Loucy (cell line): Measurements from ENCODE around the gene LRG1.

Source experiments
- H2AFZ ChIP-seq: fragments of 200-600 bp; sonication (generic); 2 replicates; pipeline ENCODE4 v1.6.0; 2016; ENCODE audit warnings: antibody characterized with exemption, mild to moderate bottlenecking, low read length, moderate library complexity
- H3F3A ChIP-seq: fragments of 200-600 bp; 2 replicates; pipeline ENCODE4 v1.6.0; 2016; ENCODE audit warnings: antibody characterized with exemption, low read depth, mild to moderate bottlenecking
- H3K27me3 ChIP-seq: fragments of 200-600 bp; sonication (generic); 2 replicates; pipeline ENCODE4 v1.6.1; 2014; ENCODE audit warnings: low read length, mild to moderate bottlenecking; ENCODE audit not compliant: insufficient read depth, poor library complexity, severe bottlenecking
- H3K36me3 ChIP-seq: fragments of 200-600 bp; sonication (generic); 2 replicates; pipeline ENCODE4 v1.6.1; 2016; ENCODE audit warnings: low read length; ENCODE audit not compliant: insufficient read depth
- H3K4me1 ChIP-seq: fragments of 200-600 bp; sonication (generic); 2 replicates; pipeline ENCODE4 v1.5.1; 2014; ENCODE audit warnings: low read length, mild to moderate bottlenecking; ENCODE audit not compliant: insufficient read depth, poor library complexity, severe bottlenecking
- H3K4me2 ChIP-seq: fragments of 200-600 bp; sonication (generic); 2 replicates; pipeline ENCODE4 v1.6.0; 2014; ENCODE audit warnings: antibody characterized with exemption, low read length, low read depth, mild to moderate bottlenecking; ENCODE audit not compliant: poor library complexity, severe bottlenecking
- H3K4me3 ChIP-seq: fragments of 200-600 bp; sonication (generic); 2 replicates; pipeline ENCODE4 v1.5.1; 2014; ENCODE audit warnings: low read length, mild to moderate bottlenecking, mixed read lengths; ENCODE audit not compliant: poor library complexity, severe bottlenecking
- H3K79me2 ChIP-seq: fragments of 200-600 bp; sonication (generic); 2 replicates; pipeline ENCODE4 v1.6.1; 2014; ENCODE audit warnings: low read length; ENCODE audit not compliant: insufficient read depth
- H3K9ac ChIP-seq: fragments of 200-600 bp; sonication (generic); 2 replicates; pipeline ENCODE4 v1.6.0; 2014; ENCODE audit warnings: mild to moderate bottlenecking, low read depth, low read length, moderate library complexity; ENCODE audit not compliant: poor library complexity, severe bottlenecking
- H3K9me2 ChIP-seq: fragments of 200-600 bp; sonication (generic); replicated peaks from 2 replicates; pipeline ENCODE4 v1.6.1; 2016; ENCODE audit warnings: low read depth, low read length, mixed read lengths
- H3K9me3 ChIP-seq: fragments of 200-600 bp; sonication (generic); 2 replicates; pipeline ENCODE4 v1.6.1; 2014; ENCODE audit warnings: mild to moderate bottlenecking, antibody characterized with exemption, low read length, low read depth; ENCODE audit not compliant: insufficient read depth
- H4K20me1 ChIP-seq: fragments of 200-600 bp; sonication (generic); 2 replicates; pipeline ENCODE4 v1.6.0; 2014; ENCODE audit warnings: antibody characterized with exemption, low read length, mild to moderate bottlenecking; ENCODE audit not compliant: insufficient read depth, poor library complexity, severe bottlenecking
- EZH2phosphoT487 ChIP-seq: fragments of 200-600 bp; IDR thresholded peaks from 2 replicates; pipeline ENCODE4 v1.6.1; 2018; ENCODE audit warnings: antibody characterized with exemption, mild to moderate bottlenecking, moderate library complexity, borderline replicate concordance
- TF ChIP-seq, protein P1 (sequence below): fragments of 200-600 bp; sonication (generic); conservative IDR thresholded peaks from 2 replicates; pipeline ENCODE4 v1.5.1; 2014; ENCODE audit warnings: mild to moderate bottlenecking, antibody characterized with exemption, low read length

Gene LRG1

DNA sequence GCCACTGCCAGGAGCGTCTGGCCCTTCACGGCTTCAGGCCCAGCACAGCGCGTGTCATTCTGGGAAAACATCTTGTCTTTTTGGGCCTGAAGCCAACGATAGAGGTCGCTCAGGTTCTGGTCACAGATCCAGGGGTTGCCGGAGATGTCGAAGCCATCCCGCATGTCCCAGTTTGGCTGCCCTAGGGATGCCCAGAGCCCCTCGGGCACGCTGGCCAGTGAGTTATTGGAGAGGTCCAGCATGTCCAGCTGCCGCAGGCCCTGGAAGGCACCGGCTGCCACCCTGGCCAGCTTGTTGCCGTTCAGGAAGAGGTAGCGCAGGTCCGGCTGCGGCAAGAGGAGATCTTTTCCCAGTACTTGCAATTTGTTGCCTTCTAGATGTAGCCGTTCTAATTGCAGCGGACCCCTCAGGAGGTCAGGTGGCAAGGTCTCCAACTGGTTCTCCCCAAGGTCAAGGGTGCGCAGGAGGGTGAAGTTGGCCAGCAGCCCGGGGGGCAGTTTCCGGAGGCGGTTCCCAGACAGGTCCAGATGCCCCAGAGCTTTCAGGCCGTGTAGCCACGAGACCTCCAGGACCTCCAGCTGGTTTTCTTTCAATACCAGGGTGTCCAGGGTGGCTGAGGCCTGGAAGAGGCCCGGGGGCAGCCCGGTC is 1.8 kb downstream of the LRG1 start:
- Histone ChIP-seq H3K36me3 (no peaks in the 10 kb centered on the region), H4K20me1 (no peaks in the 10 kb centered on the region), H3K4me2 (no peak overlapping the region), H3K9me2 (no peaks in the 10 kb centered on the region), H3K79me2 (no peaks in the 10 kb centered on the region), H2AFZ (no peak overlapping the region), H3K4me1 (peaks cover 10% of the 10 kb centered on the region), H3K9me3 (0 out of 2 replicates have a peak, but pooled peaks cover 3% of the 10 kb centered on the region), H3K9ac (no peak overlapping the region), H3K27me3 (no peaks in the 10 kb centered on the region), H3K4me3 (no peak overlapping the region), H3F3A (no peaks in the 10 kb centered on the region)
- no peak for TF ChIP-seq EZH2phosphoT487
- TF ChIP-seq, protein P1, sequence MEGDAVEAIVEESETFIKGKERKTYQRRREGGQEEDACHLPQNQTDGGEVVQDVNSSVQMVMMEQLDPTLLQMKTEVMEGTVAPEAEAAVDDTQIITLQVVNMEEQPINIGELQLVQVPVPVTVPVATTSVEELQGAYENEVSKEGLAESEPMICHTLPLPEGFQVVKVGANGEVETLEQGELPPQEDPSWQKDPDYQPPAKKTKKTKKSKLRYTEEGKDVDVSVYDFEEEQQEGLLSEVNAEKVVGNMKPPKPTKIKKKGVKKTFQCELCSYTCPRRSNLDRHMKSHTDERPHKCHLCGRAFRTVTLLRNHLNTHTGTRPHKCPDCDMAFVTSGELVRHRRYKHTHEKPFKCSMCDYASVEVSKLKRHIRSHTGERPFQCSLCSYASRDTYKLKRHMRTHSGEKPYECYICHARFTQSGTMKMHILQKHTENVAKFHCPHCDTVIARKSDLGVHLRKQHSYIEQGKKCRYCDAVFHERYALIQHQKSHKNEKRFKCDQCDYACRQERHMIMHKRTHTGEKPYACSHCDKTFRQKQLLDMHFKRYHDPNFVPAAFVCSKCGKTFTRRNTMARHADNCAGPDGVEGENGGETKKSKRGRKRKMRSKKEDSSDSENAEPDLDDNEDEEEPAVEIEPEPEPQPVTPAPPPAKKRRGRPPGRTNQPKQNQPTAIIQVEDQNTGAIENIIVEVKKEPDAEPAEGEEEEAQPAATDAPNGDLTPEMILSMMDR, result no peak

DNA sequence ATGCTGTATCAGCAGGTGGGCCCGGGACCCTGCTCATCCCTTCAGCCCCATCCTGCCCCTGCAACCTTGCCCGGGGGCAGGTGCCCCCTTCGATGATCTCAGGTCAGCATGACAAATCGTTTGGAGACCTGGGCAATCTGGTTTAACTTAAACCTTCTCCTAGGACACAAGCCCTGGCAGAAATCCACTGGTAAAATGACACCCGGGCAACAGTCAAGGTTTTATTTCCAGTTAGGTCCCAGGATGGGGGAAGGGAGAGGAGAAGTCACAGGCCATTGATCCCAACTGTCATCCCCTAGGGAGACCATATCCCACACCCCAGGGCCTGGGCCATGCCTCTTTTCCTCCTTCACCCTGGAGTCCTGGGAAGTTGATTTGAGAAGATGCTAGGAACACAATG is 3.0 kb downstream of the LRG1 start:
- Histone ChIP-seq H3K4me3 (no peak overlapping the region), H3F3A (no peaks in the 10 kb centered on the region), H3K36me3 (no peaks in the 10 kb centered on the region), H3K27me3 (no peaks in the 10 kb centered on the region), H3K9me3 (0 out of 2 replicates have a peak, but pooled peaks cover 3% of the 10 kb centered on the region), H3K4me2 (no peak overlapping the region), H4K20me1 (no peaks in the 10 kb centered on the region), H2AFZ (no peak overlapping the region), H3K9me2 (no peaks in the 10 kb centered on the region), H3K79me2 (no peaks in the 10 kb centered on the region), H3K9ac (no peak overlapping the region), H3K4me1 (peaks cover 10% of the 10 kb centered on the region)
- TF ChIP-seq EZH2phosphoT487, result no peak
- TF ChIP-seq, protein P1, result no peak

DNA sequence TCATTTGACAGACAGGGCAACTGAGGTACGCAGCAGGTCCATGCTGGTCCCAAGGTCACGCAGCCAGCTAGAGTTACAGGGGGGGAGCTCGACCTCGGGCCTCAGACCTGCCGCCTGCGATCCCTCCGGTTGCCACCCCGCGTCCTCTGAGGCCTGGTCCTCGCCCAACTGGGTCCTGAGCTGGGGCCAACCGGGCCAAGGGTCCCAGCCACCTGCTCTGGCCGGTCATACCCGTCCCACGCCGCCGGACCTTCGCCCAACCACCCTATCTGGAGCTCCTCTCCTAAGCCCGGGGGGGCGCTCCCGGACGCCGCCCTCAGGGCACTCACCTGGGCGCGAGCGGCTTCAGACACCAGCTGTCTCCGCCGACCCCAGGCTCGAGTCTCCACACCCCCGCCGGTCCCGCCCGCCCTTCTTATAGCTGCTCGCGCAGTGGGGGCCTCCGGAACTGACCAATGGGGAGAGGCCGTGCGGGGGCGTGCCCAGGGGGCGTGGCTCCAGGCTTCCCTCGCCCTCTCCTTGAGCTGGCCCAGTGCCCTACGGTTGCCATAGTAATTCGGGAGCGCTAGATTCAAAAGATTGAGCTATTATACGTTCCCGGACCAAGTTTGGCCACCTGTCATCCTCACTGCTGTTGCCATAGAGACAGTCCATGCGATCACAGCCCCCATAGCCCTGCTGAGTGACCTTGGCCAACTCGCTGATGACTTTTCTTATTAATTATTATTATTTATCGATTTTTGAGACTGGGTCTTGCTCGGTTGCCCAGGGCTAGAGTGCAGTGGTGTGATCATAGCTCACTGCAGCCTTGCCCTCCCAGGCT is 4.8 kb downstream of the LRG1 start, which contains the start of gene PLIN5:
PLIN5 (minus strand) TSS at position 389 of the 823 bp plus-strand sequence. CDS start 1,150 bp downstream, outside the sequence.
- Histone ChIP-seq H3K9me2 (no peaks in the 10 kb centered on the region), H4K20me1 (no peaks in the 10 kb centered on the region), H3K79me2 (no peaks in the 10 kb centered on the region), H2AFZ (no peak within 1 kb of the TSS), H3K36me3 (no peaks in the 10 kb centered on the region), H3K9me3 (no peaks in the 10 kb centered on the region), H3K27me3 (no peaks in the 10 kb centered on the region), H3K4me3 (no peak within 1 kb of the TSS), H3F3A (no peaks in the 10 kb centered on the region), H3K4me2 (no peak within 1 kb of the TSS), H3K9ac (no peak within 1 kb of the TSS), H3K4me1 (peaks cover 5% of the 10 kb centered on the region)
- no peak for TF ChIP-seq EZH2phosphoT487
- TF ChIP-seq, protein P1, result no peak
